PFSK-1 (cell line): Measurements from ENCODE around the gene CFAP410.

Source experiments
- FOXP2 ChIP-seq: optimal IDR thresholded peaks from 2 replicates; pipeline ENCODE3; 2011; ENCODE audit warnings: borderline replicate concordance, control low read depth, inconsistent platforms; ENCODE audit not compliant: insufficient read depth; ENCODE audit errors: extremely low read length, extremely low read depth
- POLR2AphosphoS5 ChIP-seq: IDR thresholded peaks from 2 replicates; pipeline ENCODE4 v1.6.1; 2012; ENCODE audit warnings: low read depth, mild to moderate bottlenecking, control low read depth, low read length, moderate library complexity
- REST ChIP-seq, 2 experiments: IDR thresholded peaks; 2 replicates each; pipeline versions ENCODE4 v1.6.1 to v1.8.0; 2011 to 2012; ENCODE audit warnings: low read depth in 2 of 2, low read length in 2 of 2, control low read depth in 1 of 2, inconsistent platforms in 1 of 2, mild to moderate bottlenecking in 1 of 2, moderate library complexity in 1 of 2; ENCODE audit not compliant: insufficient read depth in 1 of 2
- SIN3A ChIP-seq: IDR thresholded peaks from 2 replicates; pipeline ENCODE4 v1.6.1; 2012; ENCODE audit warnings: mild to moderate bottlenecking, low read length, moderate library complexity, borderline replicate concordance; ENCODE audit not compliant: insufficient read depth
- TAF1 ChIP-seq: IDR thresholded peaks from 2 replicates; pipeline ENCODE4 v1.6.1; 2012; ENCODE audit warnings: low read length, control low read depth, borderline replicate concordance; ENCODE audit not compliant: insufficient read depth

CFAP410 gene

GRCh38 chr21:44337941-44338895 is 972 bp downstream of the CFAP410 start:
- TF ChIP-seq REST (IDR thresholded peaks at IDR 0.05; ENCODE audit: insufficient read depth in 1 of 2, low read depth in 2 of 2, low read length in 2 of 2) (no peak), POLR2AphosphoS5 (no peak), FOXP2 (no peak), TAF1 (no peak), SIN3A (no peak)

GRCh38 chr21:44337449-44337848 is 1.7 kb downstream of the CFAP410 start:
- no peak for TF ChIP-seq FOXP2
- TF ChIP-seq SIN3A, result no peak
- TF ChIP-seq POLR2AphosphoS5, result no peak
- no peak for TF ChIP-seq REST (IDR thresholded peaks at IDR 0.05; ENCODE audit: insufficient read depth in 1 of 2, low read depth in 2 of 2, low read length in 2 of 2)
- no peak for TF ChIP-seq TAF1

GRCh38 chr21:44335266-44336059 is 3.7 kb downstream of the CFAP410 start:
- TF ChIP-seq SIN3A (no peak), POLR2AphosphoS5 (no peak), TAF1 (no peak), FOXP2 (no peak), REST (IDR thresholded peaks at IDR 0.05; ENCODE audit: insufficient read depth in 1 of 2, low read depth in 2 of 2, low read length in 2 of 2) (no peak)

- TF ChIP-seq SIN3A, result no peak
- TF ChIP-seq POLR2AphosphoS5, result no peak
- TF ChIP-seq REST (IDR thresholded peaks at IDR 0.05; ENCODE audit: insufficient read depth in 1 of 2, low read depth in 2 of 2, low read length in 2 of 2), result no peak
- no peak for TF ChIP-seq TAF1
- TF ChIP-seq FOXP2, result no peak
Measured at GRCh38 chr21:44334329-44335030, 4.7 kb downstream of the CFAP410 start.
